Tibial nerve (tissue), 4 donors: ENCODE data around the gene MYO15B. TPM values are rescaled to one million over a fixed set of nuclear protein-coding genes. Genes with fewer than 3 reads are reported as not detected.

ENCODE experiments used
- DNase-seq, 2 donors: peaks; one replicate each; pipeline ENCODE4 v3.0.0-alpha.2; 2019; ENCODE audit warnings: low spot score in 2 of 2
- H3K27ac ChIP-seq, 4 donors: fragments of 200-600 bp; sonication (generic) in 3 of 4; one replicate each; pipeline ENCODE4 v1.5.1; 2017 to 2019; ENCODE audit warnings: mild to moderate bottlenecking in 1 of 4
- H3K27me3 ChIP-seq, 2 donors: fragments of 200-600 bp; sonication (generic) in 1 of 2; one replicate each; pipeline versions ENCODE4 v1.5.1 to v1.6.0; 2017 to 2019
- H3K36me3 ChIP-seq, 3 donors: fragments of 200-600 bp; sonication (generic); one replicate each; pipeline ENCODE4 v1.5.1; 2018 to 2019
- H3K4me1 ChIP-seq, 4 donors: fragments of 200-600 bp; sonication (generic) in 3 of 4; one replicate each; pipeline ENCODE4 v1.5.1; 2017 to 2019
- H3K4me3 ChIP-seq, 4 donors: fragments of 200-600 bp; sonication (generic) in 3 of 4; one replicate each; pipeline ENCODE4 v1.5.1; 2017 to 2019; ENCODE audit warnings: mild to moderate bottlenecking in 1 of 4, moderate library complexity in 1 of 4
- H3K9me3 ChIP-seq, 4 donors: fragments of 200-600 bp; sonication (generic) in 3 of 4; one replicate each; pipeline ENCODE4 v1.5.1; 2017 to 2019
- CTCF ChIP-seq, 5 experiments: fragments of 200-600 bp in 3 of 5; fragments of 450-650 bp in 2 of 5; sonication (generic) in 3 of 5; IDR thresholded peaks; one replicate each; pipeline ENCODE4 v1.5.1; 2016 to 2019; ENCODE audit warnings: antibody characterized with exemption in 5 of 5, mild to moderate bottlenecking in 3 of 5, moderate library complexity in 2 of 5
- EP300 ChIP-seq, 2 donors: sonication (generic); formaldehyde crosslinking; IDR thresholded peaks; one replicate each; pipeline ENCODE4 v1.6.1; 2017; ENCODE audit warnings: antibody characterized with exemption in 2 of 2, mild to moderate bottlenecking in 1 of 2
- POLR2A ChIP-seq, 2 donors: fragments of 450-650 bp; IDR thresholded peaks; one replicate each; pipeline ENCODE4 v1.6.1; 2017; ENCODE audit warnings: antibody characterized with exemption in 2 of 2, mild to moderate bottlenecking in 2 of 2, moderate library complexity in 2 of 2
- WGBS, 2 donors: methylation state at CpG; one replicate each; pipeline ENCODE4 v1.1.5; 2018; 5-methylcytosine and 5-hydroxymethylcytosine counted together
- total RNA-seq, 4 donors: library from RNA; depleted of rRNA; stranded (reverse); fragments of >200 nt; gene quantifications; one replicate each; pipeline ENCODE4 v1.1.0, GENCODE V29; 2016

MYO15B gene
- total RNA-seq, 4 donors from 2014 or later, result 150 to 327 (median 278) TPM

GRCh38 chr17:75624714-75625345, 37.2 kb downstream of the MYO15B start:
- H3K36me3 ChIP-seq, result peaks cover 0 to 100% (median 18%) of the 10 kb centered on the region in 3 donors
- 82 to 92% methylated on average over 9 to 22 of the region's 23 CpGs for WGBS, 2 donors
- no peak for TF ChIP-seq EP300 (IDR thresholded peaks at IDR 0.05)
- no peak for TF ChIP-seq POLR2A (IDR thresholded peaks at IDR 0.05)
- TF ChIP-seq CTCF (IDR thresholded peaks at IDR 0.05), result no peak

GRCh38 chr17:75625813-75626486, 38.4 kb downstream of the MYO15B start:
- TF ChIP-seq POLR2A (IDR thresholded peaks at IDR 0.05), result no peak
- peak; percentile 40 to 59 (median 56) for TF ChIP-seq CTCF (IDR thresholded peaks at IDR 0.05)
- Histone ChIP-seq H3K36me3 (peaks cover 0 to 100% (median 15%) of the 10 kb centered on the region in 3 donors), H3K27me3 (no peaks in the 10 kb centered on the region), H3K9me3 (no peaks in the 10 kb centered on the region), H3K27ac (no peak overlapping the region), H3K4me1 (no peaks in the 10 kb centered on the region), H3K4me3 (no peak overlapping the region)
- WGBS, 2 donors, result 83 to 97% methylated on average over 7 to 12 of the region's 15 CpGs
- DNase-seq, result no peak

More at GRCh38 chr17:75624714-75625345, 37.2 kb downstream of the MYO15B start:
- Histone ChIP-seq H3K27ac (no peak overlapping the region), H3K27me3 (no peaks in the 10 kb centered on the region), H3K4me1 (no peaks in the 10 kb centered on the region), H3K4me3 (no peak overlapping the region), H3K9me3 (no peaks in the 10 kb centered on the region)
- no peak for DNase-seq

GRCh38 chr17:75626496-75627038, 39.0 kb downstream of the MYO15B start:
- DNase-seq, result no peak
- no peak overlapping the region for H3K4me3 ChIP-seq
- no peak for TF ChIP-seq EP300 (IDR thresholded peaks at IDR 0.05)
- no peak for TF ChIP-seq CTCF (IDR thresholded peaks at IDR 0.05)
- TF ChIP-seq POLR2A (IDR thresholded peaks at IDR 0.05), result no peak
- H3K27me3 ChIP-seq, result no peaks in the 10 kb centered on the region
- no peaks in the 10 kb centered on the region for H3K9me3 ChIP-seq
- WGBS, 2 donors, result 65 to 66% methylated on average over 11 of the region's 11 CpGs
- H3K4me1 ChIP-seq, result peaks cover 0 to 1% (median under 1%) of the 10 kb centered on the region in 4 donors
- H3K27ac ChIP-seq, result no peak overlapping the region
- peaks cover 0 to 98% (median 12%) of the 10 kb centered on the region in 3 donors for H3K36me3 ChIP-seq

- Histone ChIP-seq H3K27me3 (no peaks in the 10 kb centered on the region), H3K27ac (no peak overlapping the region), H3K4me3 (no peak overlapping the region), H3K9me3 (no peaks in the 10 kb centered on the region), H3K36me3 (peaks cover 0 to 92% (median 12%) of the 10 kb centered on the region in 3 donors), H3K4me1 (peaks cover 0 to 6% (median 3%) of the 10 kb centered on the region in 4 donors)
- 88 to 90% methylated on average over 10 of the region's 10 CpGs for WGBS, 2 donors
- TF ChIP-seq POLR2A (IDR thresholded peaks at IDR 0.05) (no peak), CTCF (IDR thresholded peaks at IDR 0.05) (no peak), EP300 (IDR thresholded peaks at IDR 0.05) (no peak)
- DNase-seq, result no peak
Measured at GRCh38 chr17:75627094-75627493, 39.5 kb downstream of the MYO15B start.

- Histone ChIP-seq H3K27ac (no peak overlapping the region), H3K4me3 (no peak overlapping the region), H3K4me1 (peaks cover 0 to 20% (median 14%) of the 10 kb centered on the region in 4 donors), H3K9me3 (no peaks in the 10 kb centered on the region), H3K36me3 (peaks cover 0 to 79% (median 12%) of the 10 kb centered on the region in 3 donors), H3K27me3 (no peaks in the 10 kb centered on the region)
- no peak for DNase-seq
- 85 to 96% methylated on average over 2 to 6 of the region's 6 CpGs for WGBS, 2 donors
- no peak for TF ChIP-seq CTCF (IDR thresholded peaks at IDR 0.05)
- no peak for TF ChIP-seq EP300 (IDR thresholded peaks at IDR 0.05)
- no peak for TF ChIP-seq POLR2A (IDR thresholded peaks at IDR 0.05)
Measured at GRCh38 chr17:75628425-75628824, 40.8 kb downstream of the MYO15B start.
